ENCODE results near the gene MMP23B. TPM values are rescaled to one million over a fixed set of nuclear protein-coding genes. Genes with fewer than 3 reads are reported as not detected.
A peak's percentile ranks its signal among the peaks of the same experiment; 100 is the strongest.

MMP23B gene
- total and polyA plus RNA-seq, 2 of the 8 experiments (the other 6 are each of a cell fraction or from before 2014, with no cell fraction given), result 9.2 to 14.6 TPM

- H2AK5ac ChIP-seq (ENCODE audit: low read depth, low read length), result peak overlapping the region; percentile 39; the same call in 1 of the 2 replicates
- CTCF ChIA-PET (ENCODE audit: partially characterized antibody), result interaction anchor here (0.8 to 3.1 kb wide), 13 partner anchors 10 to 58 kb away, joined by 3 to 18 read pairs (median 6); no protein-coding TSS in a partner anchor
- H2BK12ac ChIP-seq (ENCODE audit: low read depth, low read length), result 0 out of 2 replicates have a peak overlapping the region, but pooled peaks have one; percentile 50
- peak overlapping the region; percentile 30 to 57 for H3K4me2 ChIP-seq (ENCODE audit: insufficient read depth in 1 of 2, low read depth in 2 of 2, low read length in 2 of 2)
- no peak for FAIRE-seq
- DNase-seq (ENCODE audit: low read depth in 1 of 2, low spot score in 2 of 2), result peak; percentile 25 to 66
- H4K20me1 ChIP-seq (replicated peaks in 1 of 2; ENCODE audit: control insufficient read depth in 1 of 2, insufficient read depth in 2 of 2, low read length in 2 of 2), result peaks cover 2 to 6% of the 10 kb centered on the region in 2 experiments
- no peaks in the 10 kb centered on the region for H3K79me2 ChIP-seq (ENCODE audit: control insufficient read depth in 1 of 2, insufficient read depth in 2 of 2, low read length in 2 of 2)
- H2BK20ac ChIP-seq (ENCODE audit: low read length), result no peak overlapping the region
- H3K18ac ChIP-seq (ENCODE audit: extremely low read depth, low read length), result peak overlapping the region; percentile 48
- no peak overlapping the region for H3K56ac ChIP-seq (replicated peaks; ENCODE audit: insufficient read length, low read depth, low read length)
- H3K36me3 ChIP-seq (ENCODE audit: control insufficient read depth in 2 of 4, insufficient read depth in 4 of 4, low read length in 3 of 4), result no peaks in the 10 kb centered on the region
- H2BK5ac ChIP-seq (ENCODE audit: low read depth, low read length), result peak overlapping the region; percentile 24; the same call in 1 of the 2 replicates
- peak overlapping the region; percentile 65 for H4K91ac ChIP-seq (replicated peaks; ENCODE audit: insufficient read length, low read length)
- POLR2A ChIA-PET (ENCODE audit: partially characterized antibody), result interaction anchor here (1.0 to 2.7 kb wide), 7 partner anchors 18 to 39 kb away, joined by 3 to 10 read pairs (median 8); partner anchors contain the start of genes MIB2 and SSU72
- WGBS, 2 experiments (ENCODE audit: extremely low coverage in 1 of 2, insufficient coverage in 1 of 2, insufficient read length in 1 of 2, insufficient replicate concordance in 2 of 2, low coverage in 1 of 2, low lambda C conversion rate in 2 of 2, missing lambda C conversion rate in 1 of 2), result 49% methylated on average over 13 of the region's 16 CpGs; no CpG with 5 or more reads in 1 of the 2 experiments
- no peak overlapping the region for H2BK15ac ChIP-seq (ENCODE audit: low read length)
- H2BK120ac ChIP-seq (replicated peaks; ENCODE audit: low read depth, low read length), result no peak overlapping the region
- no peak overlapping the region for H3K4me3 ChIP-seq (ENCODE audit: extremely low read depth in 1 of 4, insufficient read depth in 2 of 4, low read depth in 3 of 4, low read length in 4 of 4)
- H3K27me3 ChIP-seq (replicated peaks in 1 of 4; ENCODE audit: control insufficient read depth in 3 of 4, extremely low read depth in 1 of 4, insufficient read depth in 3 of 4, low read length in 3 of 4), result peaks cover 13 to 41% (median 34%) of the 10 kb centered on the region in 4 experiments
- no peak overlapping the region; the same call in 1 of the 2 replicates for H4K8ac ChIP-seq (ENCODE audit: extremely low read depth, insufficient read depth, low read length)
- no peak overlapping the region for H3K27ac ChIP-seq (ENCODE audit: low read depth, low read length)
- peaks cover 0 to 24% (median 18%) of the 10 kb centered on the region in 4 experiments; a peak in 6 of 7 replicates for H3K4me1 ChIP-seq (replicated peaks in 1 of 4; ENCODE audit: control insufficient read depth in 3 of 4, insufficient read depth in 4 of 4, low read length in 3 of 4)
- no peaks in the 10 kb centered on the region for H3K9me3 ChIP-seq (ENCODE audit: insufficient read depth in 2 of 2, low read depth in 1 of 2, low read length in 1 of 2)
- H3K4ac ChIP-seq (replicated peaks; ENCODE audit: insufficient read length, low read depth, low read length), result no peak overlapping the region
- H3K14ac ChIP-seq (ENCODE audit: insufficient read length), result no peak overlapping the region
- H2AFZ ChIP-seq (ENCODE audit: low read length), result no peak overlapping the region
- H4K5ac ChIP-seq (ENCODE audit: insufficient read length, low read depth, low read length), result no peak overlapping the region
- H3K9ac ChIP-seq (replicated peaks in 1 of 4; ENCODE audit: extremely low read depth in 1 of 4, low read depth in 3 of 4, low read length in 3 of 4), result no peak overlapping the region; a peak in 2 of 7 replicates
- H3K23ac ChIP-seq (ENCODE audit: insufficient read length), result no peak overlapping the region
- peaks cover 16% of the 10 kb centered on the region; the same call in 1 of the 2 replicates for H3K23me2 ChIP-seq (ENCODE audit: low read depth, low read length)
- H3K79me1 ChIP-seq (ENCODE audit: low read depth, low read length), result no peaks in the 10 kb centered on the region
- TF ChIP-seq ATF3 (IDR thresholded peaks at IDR 0.05; ENCODE audit: insufficient read depth, low read depth, low read length), result no peak
- 0 out of 2 replicates have a peak, but pooled peaks have one; percentile 34 for TF ChIP-seq CHD2 (IDR thresholded peaks at IDR 0.05; ENCODE audit: low read length)
- TF ChIP-seq TAF7 (optimal IDR thresholded peaks at IDR 0.05; ENCODE audit: borderline replicate concordance, low read depth, low read length), result no peak
- peak in 2 of 3 experiments; percentile 46 to 66; a peak in 3 of 4 replicates for TF ChIP-seq CTCF (IDR thresholded peaks at IDR 0.05; ENCODE audit: control extremely low read depth in 1 of 3, insufficient read depth in 1 of 3, low read depth in 1 of 3, low read length in 3 of 3)
- 0 out of 4 replicates have a peak, but pooled peaks of 1 of the 2 experiments have one; percentile 25 for TF ChIP-seq SIN3A (conservative IDR thresholded peaks at IDR 0.05 in 1 of 2, IDR thresholded peaks at IDR 0.05 in 1 of 2; ENCODE audit: low read depth in 1 of 2, low read length in 2 of 2)
- TF ChIP-seq MAX (IDR thresholded peaks at IDR 0.05), result peak; percentile 82
- TF ChIP-seq KDM5A (IDR thresholded peaks at IDR 0.05; ENCODE audit: low read length), result no peak
These were observed 34.6 kb upstream of the MMP23B start for GRCh38 chr1:1597275-1597930.
